ENCODE data around the gene XIAP.
"Not testable (repeated sequence)": the region's sequence is repeated elsewhere in the genome, so short reads cannot be mapped to it uniquely, and the experiment has no call there.

Gene XIAP

DNA sequence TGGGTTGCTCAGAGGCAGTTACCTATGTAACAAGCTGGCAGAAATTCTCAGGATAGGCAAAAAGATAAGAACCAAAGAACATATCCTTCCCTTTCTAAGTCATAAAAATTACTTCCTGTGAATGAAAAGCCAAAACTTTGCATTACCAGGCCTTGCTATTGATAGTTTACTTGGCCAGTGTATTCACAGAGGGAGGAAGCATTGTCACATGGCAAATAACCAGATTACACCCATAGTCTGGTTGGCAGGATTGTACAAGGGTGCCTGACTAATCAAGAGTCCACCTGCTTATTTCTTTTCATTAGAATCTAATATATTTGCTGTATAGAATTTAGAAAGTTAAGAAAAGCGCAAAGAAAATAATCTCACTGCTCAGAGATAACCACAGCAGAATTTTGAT lies 14.1 kb downstream of the XIAP start:
- DNase-seq (ENCODE audit: low read depth in 4 of 4, low spot score in 1 of 4): no peak

DNA sequence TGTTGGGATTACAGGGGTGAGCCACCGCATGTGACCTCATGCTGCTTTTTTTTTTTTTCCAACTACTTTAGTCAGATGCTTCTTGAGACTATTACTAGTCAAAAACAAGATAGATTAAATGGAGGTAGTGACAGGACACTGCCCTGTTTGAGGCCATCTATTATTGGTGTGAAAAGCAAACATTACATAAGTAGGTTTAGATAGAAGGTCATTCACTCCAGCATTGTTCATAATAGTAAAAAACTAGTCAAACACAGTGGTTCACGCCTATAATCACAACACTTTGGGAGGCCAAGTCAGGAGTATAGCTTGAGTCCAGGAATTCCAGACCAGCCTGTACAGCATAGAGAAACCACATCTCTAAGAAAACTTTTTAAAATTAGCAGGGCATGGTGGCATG lies 16.3 kb downstream of the XIAP start:
- DNase-seq (ENCODE audit: low read depth in 4 of 4, low spot score in 1 of 4): no peak

DNA sequence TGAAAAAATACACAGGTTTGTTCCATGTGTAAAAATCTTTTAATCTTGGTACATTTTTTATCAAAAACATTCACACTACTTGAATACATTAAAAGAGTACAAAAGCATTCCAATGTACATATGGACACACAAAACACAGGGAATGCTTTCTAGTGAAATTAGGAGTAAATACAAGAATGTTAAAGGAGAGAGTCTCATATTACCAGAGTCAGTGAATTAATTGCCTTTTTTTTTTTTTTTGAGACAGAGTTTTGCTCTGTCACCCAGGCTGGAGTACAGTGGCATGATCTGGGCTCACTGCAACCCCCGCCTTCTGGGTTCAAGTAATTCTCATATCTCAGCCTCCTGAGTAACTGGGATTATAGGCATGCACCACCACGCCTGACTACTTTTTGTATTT lies 17.0 kb downstream of the XIAP start:
- no peak for DNase-seq (ENCODE audit: low read depth in 4 of 4, low spot score in 1 of 4)

DNA sequence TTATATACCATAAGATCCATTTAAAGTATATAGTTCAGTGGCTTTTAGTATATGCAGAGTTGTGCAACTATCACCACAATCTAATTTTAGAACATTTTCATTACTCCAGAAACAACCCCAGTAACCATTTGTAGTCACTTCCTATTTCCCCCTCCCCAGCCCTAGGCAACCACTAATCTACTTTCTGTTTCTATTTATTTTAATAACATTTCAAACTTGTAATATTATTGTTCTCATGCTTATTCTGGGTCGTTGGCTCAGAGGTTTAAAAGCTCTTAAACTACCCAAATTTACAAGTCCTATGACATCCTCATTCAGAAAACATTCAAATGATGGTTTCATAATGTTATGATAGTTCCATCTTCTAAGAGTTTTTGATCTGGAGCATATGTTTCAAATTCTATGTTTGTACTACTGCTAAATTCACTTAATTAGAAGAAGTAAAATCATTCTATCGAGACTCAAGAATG lies 18.4 kb downstream of the XIAP start:
- DNase-seq (ENCODE audit: low read depth in 4 of 4, low spot score in 1 of 4): no peak

DNA sequence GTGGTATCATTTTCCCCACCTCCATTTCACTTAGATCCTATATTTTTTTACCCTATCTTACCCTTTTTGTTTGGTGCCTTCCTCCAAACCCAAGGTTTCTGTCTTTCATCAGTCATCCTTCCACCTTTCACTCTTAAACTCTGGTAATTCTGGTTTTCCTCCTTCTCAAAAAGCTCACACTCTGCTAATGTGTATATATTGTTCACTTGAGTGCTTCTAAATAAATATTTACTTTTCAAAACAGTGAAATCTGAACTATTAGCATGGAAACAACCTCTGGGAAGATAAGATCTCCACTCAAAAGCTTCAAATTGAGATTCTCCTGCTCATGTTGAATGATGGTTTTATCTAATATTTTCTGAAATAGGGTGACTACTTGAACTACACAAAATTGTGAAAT lies 21.5 kb downstream of the XIAP start:
- no peak for DNase-seq (ENCODE audit: low read depth in 4 of 4, low spot score in 1 of 4)

DNA sequence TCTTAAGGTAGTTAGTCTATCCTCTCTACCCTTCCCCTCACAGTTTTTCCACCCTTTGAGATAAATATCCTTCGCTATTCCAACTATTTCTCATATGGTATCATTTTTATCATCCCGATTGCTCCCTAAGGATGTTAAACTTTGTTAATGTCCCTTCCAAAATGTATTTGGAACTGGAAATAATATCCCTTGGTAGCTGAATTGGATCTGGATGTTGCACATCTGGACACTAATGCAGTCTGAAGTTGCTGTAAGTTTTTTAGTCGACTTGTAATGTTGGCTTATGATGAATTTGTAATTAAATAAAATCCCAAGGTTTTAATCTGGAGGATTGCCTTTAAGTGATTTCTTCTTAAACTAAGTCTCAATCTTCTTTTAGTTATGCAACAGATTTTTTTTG lies 22.5 kb downstream of the XIAP start:
- no peak for DNase-seq (ENCODE audit: low read depth in 4 of 4, low spot score in 1 of 4)

DNA sequence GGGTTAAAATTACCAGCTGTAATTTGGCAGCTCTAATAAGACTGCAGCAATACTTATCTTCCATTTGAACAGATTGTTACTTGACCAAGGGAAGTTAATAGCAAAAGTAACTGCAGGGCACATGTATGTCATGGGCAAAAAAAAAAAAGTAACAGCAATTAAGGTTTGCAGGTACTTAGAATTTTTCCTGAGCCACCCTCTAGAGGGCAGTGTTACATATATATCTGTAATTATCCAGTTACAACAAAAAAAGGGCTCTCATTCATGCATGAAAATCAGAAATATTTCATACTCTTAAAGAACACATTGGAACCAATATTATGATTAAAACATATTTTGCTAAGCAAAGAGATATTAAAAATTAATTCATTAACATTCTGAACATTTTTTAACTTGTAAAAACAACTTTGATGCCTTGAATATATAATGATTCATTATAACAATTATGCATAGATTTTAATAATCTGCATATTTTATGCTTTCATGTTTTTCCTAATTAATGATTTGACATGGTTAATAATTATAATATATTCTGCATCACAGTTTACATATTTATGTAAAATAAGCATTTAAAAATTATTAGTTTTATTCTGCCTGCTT lies 25.1 kb downstream of the XIAP start:
- DNase-seq (ENCODE audit: low read depth in 4 of 4, low spot score in 1 of 4): no peak

DNA sequence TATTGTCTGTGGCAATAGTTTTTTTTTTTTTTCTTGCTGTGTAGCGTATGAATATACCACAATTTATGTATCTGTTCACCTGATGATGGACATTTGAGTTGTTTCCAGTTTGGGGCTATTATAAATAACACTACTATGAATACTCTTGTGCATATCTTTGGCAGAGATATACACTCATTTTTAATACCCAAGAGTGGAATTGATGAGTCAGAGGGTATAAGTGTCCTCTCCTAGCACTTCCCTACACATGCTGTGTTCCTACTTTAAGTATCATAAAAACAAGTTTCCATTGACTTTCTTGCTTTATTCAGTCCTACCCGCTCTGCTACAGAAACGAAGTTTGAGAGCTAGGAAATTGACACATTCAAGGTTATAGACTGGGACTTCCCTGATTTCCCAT lies 39.8 kb downstream of the XIAP start:
- no peak for DNase-seq (ENCODE audit: low read depth in 4 of 4, low spot score in 1 of 4)

DNA sequence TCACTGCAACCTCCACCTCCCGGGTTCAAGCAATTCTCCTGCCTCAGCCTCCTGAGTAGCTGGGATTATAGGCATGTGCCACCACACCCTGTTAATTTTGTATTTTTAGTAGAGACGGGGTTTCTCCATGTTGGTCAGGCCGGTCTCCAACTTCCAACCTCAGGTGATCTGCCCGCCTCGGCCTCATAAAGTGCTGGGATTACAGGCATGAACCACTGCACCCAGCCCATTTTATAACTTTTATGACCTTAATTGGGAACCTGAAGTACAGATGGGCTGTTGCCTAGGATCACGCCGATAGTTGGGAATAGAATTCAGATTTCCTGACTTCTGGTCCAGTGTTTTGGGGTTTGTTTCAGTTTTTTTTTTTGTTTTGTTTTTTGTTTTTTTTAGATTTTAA lies 43.4 kb downstream of the XIAP start:
- not testable (repeated sequence) for DNase-seq (ENCODE audit: low read depth in 4 of 4, low spot score in 1 of 4)

DNA sequence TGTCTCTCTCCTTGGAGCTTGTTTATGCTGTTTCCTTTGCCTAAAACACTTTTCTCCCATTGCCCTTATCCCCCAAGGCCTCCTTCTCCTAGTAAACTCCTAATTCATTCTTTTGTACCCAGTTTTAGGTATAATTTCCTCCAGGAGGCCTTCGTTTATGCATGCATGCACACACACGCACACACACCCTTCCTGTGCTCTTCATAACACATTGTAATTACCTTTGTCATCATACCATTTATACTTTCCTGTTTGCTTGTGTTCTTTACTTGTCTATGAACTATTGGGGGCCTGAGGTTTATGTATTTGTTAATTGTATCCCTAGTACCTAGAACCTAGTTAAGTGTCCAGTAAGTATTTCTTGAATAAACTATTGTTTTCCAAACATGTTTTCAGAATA lies 45.5 kb downstream of the XIAP start:
- no peak for DNase-seq (ENCODE audit: low read depth in 4 of 4, low spot score in 1 of 4)

DNA sequence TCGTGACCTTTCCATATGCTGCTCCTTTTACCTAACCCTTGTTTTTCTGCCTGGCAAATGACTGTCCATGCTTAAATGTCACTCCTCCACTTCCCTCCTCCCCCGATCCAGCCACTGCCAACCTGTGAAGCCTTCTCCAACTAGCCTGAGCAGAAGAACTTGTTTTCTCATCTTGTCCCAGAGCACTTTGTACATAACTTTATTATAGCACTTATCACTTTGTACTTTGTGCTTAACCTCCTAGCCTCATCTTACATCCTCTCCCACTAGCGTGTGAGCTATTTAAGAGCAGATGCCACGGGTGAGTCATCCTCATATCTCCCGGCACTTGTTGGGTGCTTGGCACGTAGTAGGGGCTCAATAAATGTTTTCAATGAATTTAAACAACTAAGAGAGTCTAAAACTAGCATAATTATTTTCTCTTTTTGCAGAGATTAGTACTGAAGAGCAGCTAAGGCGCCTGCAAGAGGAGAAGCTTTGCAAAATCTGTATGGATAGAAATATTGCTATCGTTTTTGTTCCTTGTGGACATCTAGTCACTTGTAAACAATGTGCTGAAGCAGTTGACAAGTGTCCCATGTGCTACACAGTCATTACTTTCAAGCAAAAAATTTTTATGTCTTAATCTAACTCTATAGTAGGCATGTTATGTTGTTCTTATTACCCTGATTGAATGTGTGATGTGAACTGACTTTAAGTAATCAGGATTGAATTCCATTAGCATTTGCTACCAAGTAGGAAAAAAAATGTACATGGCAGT lies 46.9 kb downstream of the XIAP start:
- DNase-seq (ENCODE audit: low read depth in 4 of 4, low spot score in 1 of 4): no peak

DNA sequence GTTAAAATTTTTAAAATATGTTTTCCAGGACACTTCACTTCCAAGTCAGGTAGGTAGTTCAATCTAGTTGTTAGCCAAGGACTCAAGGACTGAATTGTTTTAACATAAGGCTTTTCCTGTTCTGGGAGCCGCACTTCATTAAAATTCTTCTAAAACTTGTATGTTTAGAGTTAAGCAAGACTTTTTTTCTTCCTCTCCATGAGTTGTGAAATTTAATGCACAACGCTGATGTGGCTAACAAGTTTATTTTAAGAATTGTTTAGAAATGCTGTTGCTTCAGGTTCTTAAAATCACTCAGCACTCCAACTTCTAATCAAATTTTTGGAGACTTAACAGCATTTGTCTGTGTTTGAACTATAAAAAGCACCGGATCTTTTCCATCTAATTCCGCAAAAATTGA lies 49.7 kb downstream of the XIAP start:
- no peak for DNase-seq (ENCODE audit: low read depth in 4 of 4, low spot score in 1 of 4)

DNA sequence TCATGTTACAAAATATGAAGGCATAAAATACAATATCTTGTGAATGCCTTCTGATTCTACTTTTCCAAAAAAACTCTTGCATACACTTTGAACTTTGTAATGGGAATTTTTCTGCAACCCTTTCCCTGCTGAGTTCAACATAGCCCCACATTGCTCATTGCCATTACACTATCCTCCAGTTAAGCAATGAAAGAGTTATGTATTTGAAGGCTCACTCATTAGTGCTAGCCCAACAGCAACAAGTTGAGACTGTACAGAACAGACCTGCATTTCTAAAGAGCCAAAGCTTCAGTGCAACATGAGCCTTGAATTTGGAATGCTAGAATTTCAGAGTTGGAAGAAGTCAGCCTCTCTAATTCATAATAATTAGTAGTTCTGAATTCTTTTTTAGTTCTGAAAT lies 57.2 kb downstream of the XIAP start:
- no peak for DNase-seq (ENCODE audit: low read depth in 4 of 4, low spot score in 1 of 4)

DNA sequence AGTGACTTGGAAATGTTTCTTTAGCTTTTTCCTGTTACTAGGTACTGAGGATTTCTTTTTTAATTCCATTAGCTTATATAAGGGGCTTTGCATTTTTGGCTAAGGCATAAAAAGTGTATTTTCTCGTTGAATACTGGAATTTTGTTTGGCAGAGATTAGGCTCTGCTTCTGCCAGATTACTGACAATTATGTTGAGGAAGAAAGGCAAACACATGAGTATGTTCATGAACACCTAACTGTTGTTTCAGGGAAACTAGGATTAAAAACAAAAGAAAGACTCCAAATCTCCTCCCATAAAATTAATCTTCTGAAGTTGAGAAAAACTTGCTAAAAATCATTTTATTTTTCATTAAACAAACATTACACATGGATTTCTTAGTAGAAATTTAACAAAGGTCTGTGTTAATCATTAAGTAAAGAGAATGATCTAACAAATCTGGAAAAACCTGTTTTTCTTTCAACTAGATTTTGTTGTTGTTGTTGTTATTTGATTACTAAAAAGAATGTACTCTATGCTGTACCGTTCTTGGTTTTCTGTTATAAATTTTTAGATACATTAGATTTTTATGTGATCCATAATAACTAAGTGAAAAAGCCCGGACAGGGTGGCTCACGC lies 58.4 kb downstream of the XIAP start:
- no peak for DNase-seq (ENCODE audit: low read depth in 4 of 4, low spot score in 1 of 4)

DNA sequence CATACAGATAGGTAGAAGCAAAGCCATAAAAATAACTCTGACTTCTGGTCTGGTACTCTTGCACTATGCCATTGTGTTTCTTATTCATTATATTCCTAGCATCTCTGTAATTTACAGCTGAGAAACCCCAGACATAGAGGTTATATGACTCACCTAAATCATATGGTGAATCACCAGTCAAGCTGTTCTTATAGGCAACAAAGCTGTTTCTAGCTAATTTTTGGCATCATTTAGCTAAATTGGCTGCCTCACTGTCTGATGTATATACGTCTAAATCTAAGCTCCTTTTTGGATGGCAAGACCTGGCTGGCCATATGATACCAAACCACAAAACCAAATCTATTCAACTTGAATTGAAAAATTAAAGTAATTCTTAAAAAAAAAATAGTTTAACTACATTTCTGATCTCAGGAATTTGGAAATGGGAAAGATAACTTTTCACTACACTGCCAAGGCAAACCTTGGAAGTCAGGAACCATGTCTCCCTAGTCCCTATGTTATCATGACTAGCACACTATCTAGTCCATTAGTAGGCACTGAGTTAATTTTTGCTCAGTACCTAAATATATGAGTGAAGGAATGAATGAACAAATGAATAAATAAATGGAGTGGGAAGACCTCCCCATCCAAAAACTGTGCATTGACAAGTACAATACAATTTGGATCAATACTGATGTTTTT lies 60.4 kb downstream of the XIAP start:
- no peak for DNase-seq (ENCODE audit: low read depth in 4 of 4, low spot score in 1 of 4)

DNA sequence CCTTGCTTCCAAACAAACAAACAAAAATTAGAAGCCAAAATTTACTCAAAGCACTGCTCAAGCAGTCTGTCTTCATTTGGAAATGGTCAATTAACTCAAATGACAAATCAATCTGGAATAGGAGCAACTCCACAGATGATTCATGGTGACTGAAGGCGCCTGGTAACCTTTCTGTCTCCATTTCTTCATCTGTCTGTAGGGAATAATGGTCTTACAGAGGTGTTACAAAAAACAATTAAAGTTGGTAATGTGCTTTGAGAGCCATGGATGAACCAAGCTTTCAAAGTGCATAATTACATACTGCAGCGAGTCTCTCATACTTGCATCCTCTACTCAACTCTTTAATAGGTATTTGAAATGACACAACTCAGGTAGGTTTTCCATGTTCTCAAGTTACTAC lies 63.4 kb downstream of the XIAP start:
- no peak for DNase-seq (ENCODE audit: low read depth in 4 of 4, low spot score in 1 of 4)

DNA sequence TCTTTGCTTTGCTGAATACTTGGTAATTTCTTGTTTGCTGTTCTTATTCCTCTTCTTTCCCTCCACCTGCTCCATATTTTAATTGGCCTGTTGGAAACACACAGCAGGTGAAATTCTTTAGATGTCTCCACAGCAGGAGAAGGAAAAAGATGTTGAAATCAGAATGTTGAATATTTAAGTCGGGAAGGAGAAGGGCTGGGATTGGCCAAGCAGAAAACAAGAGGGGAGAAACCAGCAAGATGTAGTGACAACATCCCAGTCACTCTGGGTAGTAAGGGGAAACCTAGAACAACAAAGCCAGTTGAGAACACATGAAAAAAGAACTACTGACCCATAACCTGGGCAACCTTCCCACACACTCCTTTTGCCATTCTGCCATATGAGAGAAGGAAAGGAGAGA lies 64.3 kb downstream of the XIAP start:
- no peak for DNase-seq (ENCODE audit: low read depth in 4 of 4, low spot score in 1 of 4)

DNA sequence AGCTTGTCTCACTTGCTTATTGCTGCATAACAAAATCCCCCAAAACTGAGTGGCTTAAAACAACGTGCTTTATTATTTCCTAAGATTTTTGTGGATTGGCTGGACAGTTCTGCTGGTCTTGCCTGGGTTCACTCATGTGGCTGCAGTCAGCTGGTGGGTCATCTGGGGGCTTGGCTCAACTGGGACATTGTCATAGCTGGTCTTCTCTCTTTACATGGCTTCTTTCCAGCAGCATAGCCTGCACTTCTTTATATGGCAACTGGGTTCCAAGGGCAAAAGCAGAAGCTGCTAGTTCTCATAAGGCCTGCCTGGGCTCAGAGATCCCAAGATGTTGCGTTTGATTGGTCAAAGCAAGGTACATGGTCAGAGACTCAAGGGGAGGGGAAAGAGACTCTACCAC lies 68.0 kb downstream of the XIAP start:
- no peak for DNase-seq (ENCODE audit: low read depth in 4 of 4, low spot score in 1 of 4)

DNA sequence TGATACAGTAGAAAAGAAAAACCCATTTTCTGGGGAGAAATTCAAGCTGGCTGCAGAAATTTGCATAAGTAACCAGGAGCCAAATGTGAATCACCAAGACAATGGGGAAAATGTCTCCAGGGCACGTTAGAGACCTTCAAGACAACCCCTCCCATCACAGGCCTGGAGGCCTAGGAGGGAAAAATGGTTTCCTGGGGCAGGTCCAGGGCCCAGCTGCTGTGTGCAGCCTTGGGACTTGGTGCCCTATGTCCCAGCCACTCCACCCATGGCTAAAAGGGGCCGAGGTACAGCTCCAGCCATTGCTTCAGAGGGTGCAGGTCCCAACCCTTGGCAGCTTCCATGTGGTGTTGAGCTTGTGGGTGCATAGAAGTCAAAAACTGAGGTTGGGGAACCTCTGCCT lies 72.2 kb downstream of the XIAP start:
- not testable (repeated sequence) for DNase-seq (ENCODE audit: low read depth in 4 of 4, low spot score in 1 of 4)

DNA sequence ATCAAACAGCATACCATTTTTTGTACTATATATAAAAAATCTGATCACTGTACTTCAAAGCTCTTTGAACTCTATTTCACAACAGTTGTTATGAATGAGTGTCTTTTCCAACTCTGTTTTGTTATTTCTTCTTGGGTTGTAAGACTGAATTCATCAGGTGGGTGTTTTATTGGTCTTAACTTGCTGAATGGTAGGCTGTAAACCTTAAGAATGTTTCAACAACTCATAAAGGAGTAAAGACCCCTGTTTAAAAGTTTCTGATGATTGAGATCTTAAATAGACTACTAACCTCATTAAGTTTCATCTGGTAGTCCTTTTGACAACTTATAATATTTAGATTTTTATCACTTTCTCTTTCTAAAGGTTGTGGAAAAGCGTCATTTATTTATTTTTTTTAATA lies 83.2 kb downstream of the XIAP start:
- no peak for DNase-seq (ENCODE audit: low read depth in 4 of 4, low spot score in 1 of 4)

DNA sequence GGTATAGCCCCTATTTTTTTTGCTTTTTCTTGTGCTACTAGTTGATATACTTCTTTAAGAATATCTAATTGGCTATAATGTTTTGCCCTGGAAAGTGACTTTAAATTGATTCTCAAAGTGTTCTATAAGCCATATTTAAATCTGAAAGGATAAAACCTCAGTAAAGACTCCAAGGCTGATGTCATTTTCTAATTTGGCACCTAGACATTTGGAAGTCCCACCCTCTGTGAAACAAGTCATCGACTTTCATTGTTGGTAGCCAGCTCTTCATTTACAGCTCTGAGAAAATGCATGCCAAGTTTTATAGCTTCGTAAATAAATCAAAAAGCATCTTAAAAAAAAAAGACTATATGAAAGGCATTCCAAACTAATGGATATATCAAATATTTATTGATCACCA lies 83.6 kb downstream of the XIAP start:
- no peak for DNase-seq (ENCODE audit: low read depth in 4 of 4, low spot score in 1 of 4)

DNA sequence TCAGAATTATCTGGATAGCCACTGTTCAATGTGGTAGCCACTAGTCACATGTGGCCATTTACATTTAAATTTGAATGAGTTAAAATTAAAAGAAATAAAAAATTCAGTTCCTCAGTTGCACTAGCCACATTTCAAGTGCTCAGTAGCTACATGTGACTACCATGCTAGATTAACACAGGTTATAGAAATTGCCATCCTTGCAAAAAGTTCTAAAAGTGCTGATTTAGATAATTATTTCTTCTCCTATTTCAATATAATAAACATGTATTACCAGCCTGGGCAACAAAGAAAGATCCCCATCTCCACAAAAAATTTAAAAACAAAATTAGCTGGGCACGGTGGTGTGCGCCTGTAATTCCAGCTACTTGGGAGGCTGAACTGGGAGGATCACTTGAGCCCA lies 90.0 kb downstream of the XIAP start:
- no peak for DNase-seq (ENCODE audit: low read depth in 4 of 4, low spot score in 1 of 4)

All from stimulated activated CD4-positive, alpha-beta T cell treated with anti-CD3 and anti-CD28 coated beads, Interleukin-1b, Interleukin-23, amount 100 ng/mL, for 24 hours (primary cell).